ENCODE results near the gene ADCY10.

GRCh38 chr1:167789501-167789900 is 124.4 kb downstream of the ADCY10 start:
- TF ChIP-seq CTCF (IDR thresholded peaks at IDR 0.05 in 4 of 5, conservative IDR thresholded peaks at IDR 0.05 in 1 of 5) = no peak
- TF ChIP-seq POLR2A (IDR thresholded peaks at IDR 0.05) = no peak

Data from gastrocnemius medialis (tissue), 4 donors.